HG02973 (cell line): ENCODE measurements around the gene MYBPC2.
"Not testable (repeated sequence)": the region's sequence is repeated elsewhere in the genome, so short reads cannot be mapped to it uniquely, and the experiment has no call there.

Experiments used
- ATAC-seq: cut with Tn5 transposase; IDR thresholded peaks from one replicate; pipeline ENCODE4 v1.9.1; 2021; ENCODE audit warnings: moderate library complexity; ENCODE audit not compliant: unreplicated experiment

MYBPC2 gene

GRCh38 chr19:50432221-50433028, at the start of gene MYBPC2:
TSS of gene MYBPC2 (plus strand) at chr19:50432892. CDS start at chr19:50432954, 62 bp downstream.
- ATAC-seq = no peak

GRCh38 chr19:50383001-50383851, 49.5 kb upstream of the MYBPC2 start:
- ATAC-seq = no peak

GRCh38 chr19:50383852-50384684, 48.6 kb upstream of the MYBPC2 start, which contains the start of gene POLD1:
TSS of gene POLD1 (plus strand) at chr19:50384347. CDS start at chr19:50398852, 14,505 bp downstream.
- ATAC-seq = peak; percentile 70

GRCh38 chr19:50384685-50385535, 47.8 kb upstream of the MYBPC2 start:
- ATAC-seq = no peak

- no peak for ATAC-seq
Measured at GRCh38 chr19:50387176-50387867, 45.4 kb upstream of the MYBPC2 start.

- ATAC-seq = no peak
Measured at GRCh38 chr19:50387868-50388245, 44.8 kb upstream of the MYBPC2 start.

GRCh38 chr19:50390295-50390694, 42.4 kb upstream of the MYBPC2 start:
- not testable (repeated sequence) for ATAC-seq

- ATAC-seq = not testable (repeated sequence)
Measured at GRCh38 chr19:50390952-50391351, 41.7 kb upstream of the MYBPC2 start.

GRCh38 chr19:50392759-50393158, 39.9 kb upstream of the MYBPC2 start:
- ATAC-seq = no peak

- no peak for ATAC-seq
Measured at GRCh38 chr19:50393589-50393988, 39.1 kb upstream of the MYBPC2 start.

- no peak for ATAC-seq
Measured at GRCh38 chr19:50394017-50394416, 38.7 kb upstream of the MYBPC2 start.

GRCh38 chr19:50398675-50399367, 33.9 kb upstream of the MYBPC2 start:
- ATAC-seq = no peak

- no peak for ATAC-seq
Measured at GRCh38 chr19:50399368-50399745, 33.3 kb upstream of the MYBPC2 start.

GRCh38 chr19:50401605-50402450, 30.9 kb upstream of the MYBPC2 start:
- no peak for ATAC-seq

- ATAC-seq = no peak
Measured at GRCh38 chr19:50402544-50403301, 30.0 kb upstream of the MYBPC2 start.

- no peak for ATAC-seq
Measured at GRCh38 chr19:50406156-50406820, 26.4 kb upstream of the MYBPC2 start.

- ATAC-seq = no peak
Measured at GRCh38 chr19:50406829-50407228, 25.9 kb upstream of the MYBPC2 start.
